Left ventricle myocardium superior (tissue), 1 donor: Measurements from ENCODE around the gene NRBP1. TPM values are rescaled to one million over a fixed set of nuclear protein-coding genes. Genes with fewer than 3 reads are reported as not detected.

Source experiments
- ATAC-seq: fragments of 200-7000 bp; cut with Tn5 transposase; one replicate; pipeline ENCODE4 v1.9.1; 2020; ENCODE audit warnings: mild to moderate bottlenecking, moderate library complexity
- DNase-seq: peaks from one replicate; pipeline ENCODE4 v3.0.0-alpha.2; 2020
- intact Hi-C: fragments of 100-400 bp; cut with micrococcal nuclease; formaldehyde crosslinking; loops from one replicate; pipeline ENCODE4 v1.11.0; 2022
- total RNA-seq: library from RNA; stranded (reverse); fragmentation: NEBNext Ultra II Directional; extraction: Animal tissue kit (Norgen Biotek cat#: 25700); gene quantifications from one replicate; pipeline ENCODE4 v1.2.1, GENCODE V29; 2021
- donor health status: DM: no; HTN: yes; CAD: no; lungs with severe emphysema.

Gene NRBP1
- total RNA-seq, 1 donor from 2014 or later: 53.1 TPM

GRCh38 chr2:27464443-27464842, 36.0 kb downstream of the NRBP1 start:
- intact Hi-C loops: no loop called here
- DNase-seq: no peak

GRCh38 chr2:27471961-27472360, 43.5 kb downstream of the NRBP1 start:
- DNase-seq: no peak
- intact Hi-C loops: no loop called here
- no peak for ATAC-seq

More at GRCh38 chr2:27464443-27464842, 36.0 kb downstream of the NRBP1 start:
- ATAC-seq: no peak

DNA sequence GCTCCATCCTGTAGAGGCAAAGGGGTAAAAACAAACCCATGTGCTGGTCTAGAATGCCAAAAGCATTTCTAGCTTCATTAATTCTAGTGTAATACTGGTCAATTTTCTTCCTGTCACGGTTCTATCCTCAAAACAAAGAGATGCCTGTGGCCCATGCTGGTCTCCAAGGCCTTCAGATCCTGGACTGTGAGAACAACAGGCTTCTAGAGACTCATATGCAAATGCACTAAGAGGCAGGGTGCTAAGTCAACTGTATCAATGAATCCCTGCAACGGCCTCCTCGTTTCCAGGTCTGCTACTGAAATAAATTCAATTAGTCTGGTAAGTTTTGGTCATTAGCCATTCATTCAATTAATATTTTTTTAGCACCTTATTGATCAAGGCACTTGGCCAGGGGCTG, 57.1 kb downstream of the NRBP1 start:
- intact Hi-C loops: no loop called here
- DNase-seq (no peak), ATAC-seq (no peak)

- intact Hi-C loops: no loop called here
- ATAC-seq: peak; percentile 31
- DNase-seq: no peak
These were observed 60.7 kb downstream of the NRBP1 start for GRCh38 chr2:27489118-27489497.

GRCh38 chr2:27489498-27490397, 61.3 kb downstream of the NRBP1 start, which contains the start of gene IFT172:
Gene IFT172, minus strand, starts transcription at chr2:27489743. Its CDS starts 90 bp downstream, at chr2:27489653.
- ATAC-seq: peak; percentile 99
- peak; percentile 99 for DNase-seq
- intact Hi-C loops: no loop called here

Other genes with a start within 250 kb of the NRBP1 start
- gene ATRAID, start 216.6 kb upstream of the NRBP1 start, total RNA-seq: 112 TPM
- 13.3 TPM for gene SLC5A6, start 216.4 kb upstream of the NRBP1 start, total RNA-seq
- gene CAD, start 211.3 kb upstream of the NRBP1 start, total RNA-seq: 8.5 TPM
- gene SLC30A3, start 165.6 kb upstream of the NRBP1 start, total RNA-seq: 9.4 TPM
- 2.1 TPM for gene DNAJC5G, start 153.2 kb upstream of the NRBP1 start, total RNA-seq
- 291 TPM for gene TRIM54, start 146.2 kb upstream of the NRBP1 start, total RNA-seq
- gene UCN, start 120.2 kb upstream of the NRBP1 start, total RNA-seq: 0.55 TPM
- 47.2 TPM for gene MPV17, start 105.5 kb upstream of the NRBP1 start, total RNA-seq
- gene GTF3C2, start 71.9 kb upstream of the NRBP1 start, total RNA-seq: 19.8 TPM
- gene EIF2B4, start 58.3 kb upstream of the NRBP1 start, total RNA-seq: 40.9 TPM
- gene SNX17, start 58.0 kb upstream of the NRBP1 start, total RNA-seq: 61.2 TPM
- gene ZNF513, start 47.9 kb upstream of the NRBP1 start, total RNA-seq: 6.5 TPM
- gene PPM1G, start 19.0 kb upstream of the NRBP1 start, total RNA-seq: 38.8 TPM
- not detected for gene KRTCAP3, start 13.8 kb downstream of the NRBP1 start, total RNA-seq
- 22.4 TPM for gene IFT172, start 61.1 kb downstream of the NRBP1 start, total RNA-seq
- gene FNDC4, start 66.6 kb downstream of the NRBP1 start, total RNA-seq: 1.8 TPM
- not detected for gene GCKR, start 68.2 kb downstream of the NRBP1 start, total RNA-seq
- 20.8 TPM for gene ZNF512, start 154.4 kb downstream of the NRBP1 start, total RNA-seq
- 6.5 TPM for gene CCDC121, start 200.4 kb downstream of the NRBP1 start, total RNA-seq
- gene GPN1, start 200.4 kb downstream of the NRBP1 start, total RNA-seq: 20.1 TPM
- gene SUPT7L, start 235.0 kb downstream of the NRBP1 start, total RNA-seq: 28.1 TPM
- 19.2 TPM for gene SLC4A1AP, start 235.3 kb downstream of the NRBP1 start, total RNA-seq